ENCODE results near the gene MAD1L1. TPM values are rescaled to one million over a fixed set of nuclear protein-coding genes. Genes with fewer than 3 reads are reported as not detected.

The MAD1L1 gene
- total RNA-seq, 1 experiment from 2014 or later, result 38.5 TPM

- TF ChIP-seq REST (IDR thresholded peaks at IDR 0.05; ENCODE audit: low read depth), result no peak
- TF ChIP-seq ZBTB33 (IDR thresholded peaks at IDR 0.05; ENCODE audit: extremely low read depth, insufficient replicate concordance, low read length), result no peak
Observed at GRCh38 chr7:1800902-1801301, 431.8 kb downstream of the MAD1L1 start (continued).

GRCh38 chr7:1798191-1798590 lies 434.6 kb downstream of the MAD1L1 start:
- POLR2A ChIA-PET, result no interaction called here
- intact Hi-C loops (cut with micrococcal nuclease), result no loop called here
- Histone ChIP-seq H3K9me2 (ENCODE audit: insufficient read depth) (no peaks in the 10 kb centered on the region), H3K4me3 (replicated peaks in 1 of 2; ENCODE audit: low read depth in 1 of 2, low read length in 2 of 2) (no peak overlapping the region), H3K4me2 (ENCODE audit: low read length) (no peak overlapping the region), H3K79me2 (ENCODE audit: insufficient read depth, low read length) (no peaks in the 10 kb centered on the region), H3K36me3 (ENCODE audit: control insufficient read depth in 1 of 2, insufficient read depth in 2 of 2, low read length in 2 of 2) (no peaks in the 10 kb centered on the region), H3K27ac (ENCODE audit: low read depth, low read length) (no peak overlapping the region), H2AFZ (ENCODE audit: low read depth, low read length, poor library complexity, severe bottlenecking) (no peak overlapping the region), H3K9me3 (ENCODE audit: control insufficient read depth in 1 of 2, insufficient read depth in 1 of 2, low read depth in 1 of 2, low read length in 2 of 2) (peaks cover 7 to 19% of the 10 kb centered on the region in 2 experiments; a peak in 3 of 4 replicates), H3K4me1 (ENCODE audit: control insufficient read depth in 1 of 2, insufficient read depth in 2 of 2, low read length in 2 of 2) (no peaks in the 10 kb centered on the region), H3K9ac (ENCODE audit: low read length) (no peak overlapping the region), H4K20me1 (ENCODE audit: insufficient read depth) (no peaks in the 10 kb centered on the region), H3K27me3 (ENCODE audit: insufficient read depth, low read length) (no peaks in the 10 kb centered on the region)
- ATAC-seq (no peak), DNase-seq (ENCODE audit: low read depth, low spot score) (no peak)
- CTCF ChIA-PET, result no interaction called here
- RAD21 ChIA-PET (ENCODE audit: low non-redundant PET in 1 of 2, low total read pairs in 2 of 2, uncharacterized antibody in 2 of 2, unreplicated experiment in 2 of 2), result no interaction called here
- no TSS peak for BruUV-seq (replicated peaks)
- TF ChIP-seq TCF7L2 (IDR thresholded peaks at IDR 0.05; ENCODE audit: borderline replicate concordance, extremely low read depth, insufficient read depth, insufficient read length) (no peak), FOSL1 (IDR thresholded peaks at IDR 0.05; ENCODE audit: low read depth) (no peak), POLR2A (IDR thresholded peaks at IDR 0.05; ENCODE audit: borderline replicate concordance, extremely low read depth, insufficient read depth, insufficient read length) (no peak), YY1 (IDR thresholded peaks at IDR 0.05; ENCODE audit: extremely low read depth, insufficient replicate concordance, low read depth, low read length) (no peak), SP1 (IDR thresholded peaks at IDR 0.05; ENCODE audit: low read depth) (no peak), REST (IDR thresholded peaks at IDR 0.05; ENCODE audit: low read depth) (no peak), CBX3 (IDR thresholded peaks at IDR 0.05; ENCODE audit: low read depth) (no peak), RAD21 (IDR thresholded peaks at IDR 0.05; ENCODE audit: low read depth) (no peak), MAX (IDR thresholded peaks at IDR 0.05) (no peak), SRF (IDR thresholded peaks at IDR 0.05; ENCODE audit: low read depth) (no peak), ZBTB33 (IDR thresholded peaks at IDR 0.05; ENCODE audit: extremely low read depth, insufficient replicate concordance, low read length) (no peak), CEBPB (IDR thresholded peaks at IDR 0.05; ENCODE audit: low read depth) (no peak), ELF1 (IDR thresholded peaks at IDR 0.05; ENCODE audit: borderline replicate concordance, low read depth) (no peak)
